C4-2B (cell line): Measurements from ENCODE around the gene GRID1.

ENCODE experiments used
- CTCF ChIP-seq: fragments of 450-650 bp; conservative IDR thresholded peaks from 2 replicates; pipeline ENCODE4 v1.5.1; 2017; ENCODE audit warnings: mild to moderate bottlenecking
- ZFX ChIP-seq: fragments of 450-650 bp; IDR thresholded peaks from 2 replicates; pipeline ENCODE4 v1.6.1; 2017

DNA sequence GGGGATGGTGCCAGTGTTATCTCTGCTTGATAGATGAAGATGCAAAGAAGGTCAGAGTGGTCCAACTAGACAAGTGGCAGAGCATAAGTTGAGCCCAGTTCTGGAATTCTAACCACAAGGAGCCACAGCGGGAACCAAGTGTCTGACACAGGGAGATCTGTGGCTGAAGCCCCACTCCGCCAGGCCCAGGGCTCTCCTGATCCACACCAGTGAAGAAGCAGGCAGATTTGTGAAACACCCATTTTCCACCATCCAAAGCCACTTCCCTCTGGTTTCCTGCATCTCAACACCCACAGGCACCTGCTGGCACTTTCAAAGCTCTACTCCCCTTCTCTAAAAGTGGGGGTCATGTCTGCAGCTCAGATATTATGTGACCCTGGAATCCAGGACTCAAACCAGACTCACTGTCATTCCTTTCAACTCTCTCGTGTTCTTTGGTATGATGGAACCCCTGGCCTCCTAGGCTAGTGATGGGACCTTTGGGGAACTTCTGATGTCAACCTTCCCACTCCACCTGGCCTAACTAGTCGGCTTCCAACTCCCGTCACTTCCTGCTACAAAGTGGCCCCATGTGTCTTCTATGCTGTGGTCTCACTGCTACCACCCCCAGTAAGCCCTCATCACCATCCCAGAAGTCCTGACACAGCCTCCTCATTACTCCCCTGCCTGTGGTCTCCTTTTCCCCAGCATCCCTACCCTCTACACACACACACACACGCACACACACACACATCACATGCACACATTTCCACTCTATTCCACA lies 177.6 kb downstream of the GRID1 start:
- no peak for TF ChIP-seq CTCF
- no peak for TF ChIP-seq ZFX
